HG03103 (cell line): ENCODE results near the gene PTPRM.
"Not testable (repeated sequence)": the region's sequence is repeated elsewhere in the genome, so short reads cannot be mapped to it uniquely, and the experiment has no call there.

Experiments used
- ATAC-seq: cut with Tn5 transposase; IDR thresholded peaks from one replicate; pipeline ENCODE4 v1.9.1; 2021; ENCODE audit warnings: low read depth; ENCODE audit not compliant: unreplicated experiment

PTPRM gene

DNA sequence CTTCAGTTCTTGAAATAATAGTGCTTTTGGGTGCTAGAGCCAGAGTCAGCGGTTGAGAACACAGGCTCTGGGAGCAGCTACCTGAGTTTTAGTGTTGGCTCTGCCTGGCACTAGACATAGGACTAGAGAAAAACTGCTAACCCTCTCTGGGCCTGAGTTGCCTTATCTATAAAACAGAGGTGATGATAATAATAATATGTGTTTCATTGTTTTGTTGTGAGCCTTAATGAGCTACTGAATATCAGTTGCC lies 391.7 kb downstream of the PTPRM start:
- no peak for ATAC-seq

DNA sequence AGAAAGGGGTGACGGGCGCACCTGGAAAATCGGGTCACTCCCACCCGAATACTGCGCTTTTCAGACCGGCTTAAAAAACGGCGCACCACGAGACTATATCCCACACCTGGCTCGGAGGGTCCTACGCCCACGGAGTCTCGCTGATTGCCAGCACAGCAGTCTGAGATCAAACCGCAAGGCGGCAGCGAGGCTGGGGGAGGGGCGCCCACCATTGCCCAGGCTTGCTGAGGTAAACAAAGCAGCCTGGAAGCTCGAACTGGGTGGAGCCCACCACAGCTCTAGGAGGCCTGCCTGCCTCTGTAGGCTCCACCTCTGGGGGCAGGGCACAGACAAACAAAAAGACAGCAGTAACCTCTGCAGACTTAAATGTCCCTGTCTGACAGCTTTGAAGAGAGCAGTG lies 399.6 kb downstream of the PTPRM start:
- not testable (repeated sequence) for ATAC-seq

DNA sequence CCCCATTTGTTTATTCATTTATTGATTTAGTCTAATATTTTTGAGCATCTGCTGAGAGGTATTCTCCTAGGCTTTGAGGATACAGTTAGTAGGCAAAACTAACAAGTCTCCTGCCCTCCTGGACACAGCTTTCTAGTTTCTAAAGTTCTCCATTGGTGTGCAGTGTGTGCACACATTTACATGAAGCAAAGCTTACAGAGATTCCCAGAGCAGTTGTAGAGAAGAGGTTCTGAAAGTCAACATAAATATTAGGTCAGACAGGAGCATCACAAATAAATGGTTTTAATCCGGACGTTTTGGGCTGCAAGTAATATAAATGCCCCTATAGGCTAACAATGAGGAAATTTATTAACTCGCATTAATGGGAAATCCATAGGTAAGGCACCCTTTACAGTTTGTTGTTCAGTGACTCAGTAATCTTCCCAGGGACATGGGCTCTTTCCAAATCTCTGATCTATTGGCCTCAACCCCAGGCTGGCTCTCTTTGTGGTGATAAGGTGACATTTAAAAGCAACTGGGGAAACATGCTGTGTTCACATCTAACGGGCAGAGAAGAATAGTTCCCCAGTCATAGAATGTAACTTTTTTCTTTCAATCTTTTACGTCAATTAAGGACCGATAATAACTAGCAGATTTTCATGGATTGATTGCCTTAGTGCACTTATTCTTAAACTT lies 407.2 kb downstream of the PTPRM start:
- ATAC-seq = no peak

DNA sequence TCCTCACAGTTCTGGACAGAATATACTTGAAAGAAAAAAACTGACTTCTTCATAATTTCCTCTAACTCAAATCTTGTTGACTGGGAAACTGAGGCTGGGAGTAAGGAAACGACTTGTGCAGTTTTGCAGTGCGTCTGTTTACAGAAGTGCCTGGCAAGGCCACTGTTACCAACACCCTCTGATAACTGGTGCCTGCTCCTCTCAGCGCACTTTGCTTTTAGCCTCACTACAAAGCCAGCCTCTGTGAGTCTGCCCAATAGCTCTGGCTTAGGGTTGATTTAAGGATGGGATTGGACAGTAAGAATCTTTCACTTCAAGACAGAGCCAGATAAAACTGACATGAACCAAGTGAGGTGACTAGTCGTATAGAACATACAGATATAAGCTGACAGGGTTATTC lies 410.8 kb downstream of the PTPRM start:
- no peak for ATAC-seq

DNA sequence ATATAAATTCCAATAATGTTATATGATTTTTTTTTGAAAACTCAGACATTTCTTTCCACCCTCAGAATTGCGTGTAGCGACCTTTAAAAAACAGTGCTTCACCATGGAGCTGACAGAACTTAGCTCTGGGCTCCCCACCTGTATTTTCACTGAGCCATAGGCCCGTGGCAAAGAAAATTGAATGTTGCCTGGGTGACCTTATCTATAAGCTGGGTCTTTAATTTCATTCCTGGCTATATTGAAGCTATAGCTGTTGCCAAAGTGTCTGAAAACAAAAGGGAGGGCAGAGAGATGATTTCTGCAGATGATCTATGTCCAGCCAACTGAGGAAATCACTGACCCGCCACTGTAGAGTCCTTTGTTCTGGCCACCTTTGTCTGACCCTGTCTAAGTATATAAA lies 411.7 kb downstream of the PTPRM start:
- ATAC-seq = no peak

DNA sequence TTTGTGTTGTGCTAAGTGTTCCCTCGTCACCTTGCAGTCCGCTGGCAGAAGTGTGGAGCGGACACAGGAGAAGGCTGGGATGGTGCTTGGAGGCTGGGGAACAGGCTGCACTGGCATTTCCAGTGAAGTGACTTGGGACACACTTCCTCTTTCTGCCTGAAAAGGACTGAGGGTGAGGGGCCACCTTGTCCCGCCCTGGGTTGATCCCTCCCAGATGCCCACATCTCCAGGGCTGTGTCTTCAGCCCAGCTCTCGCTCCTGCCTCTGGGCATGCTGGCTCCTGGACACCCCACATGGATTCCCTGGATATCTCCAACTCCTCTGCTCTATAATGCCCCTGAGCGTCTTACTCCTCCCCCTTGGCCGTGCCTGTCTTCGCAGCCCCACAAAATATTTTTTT lies 412.6 kb downstream of the PTPRM start:
- ATAC-seq = no peak

DNA sequence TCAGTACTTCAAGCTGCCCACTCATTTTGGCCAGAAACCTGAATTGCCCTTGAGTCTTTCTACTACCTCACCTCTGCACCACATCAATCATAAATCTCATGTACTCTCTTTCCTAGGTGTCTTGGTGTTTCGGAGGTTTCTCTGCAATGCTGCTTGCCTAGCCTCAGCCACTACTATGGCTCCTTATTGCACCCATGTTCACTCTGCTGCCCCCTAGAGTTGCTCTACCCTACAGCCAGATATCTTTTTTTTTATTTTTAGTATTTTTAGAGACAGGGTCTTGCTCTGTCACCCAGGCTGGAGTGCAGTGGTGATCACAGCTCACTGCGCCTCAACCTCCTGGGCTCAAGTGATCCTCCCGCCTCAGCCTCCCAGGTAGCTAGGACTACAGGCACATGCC lies 413.0 kb downstream of the PTPRM start:
- no peak for ATAC-seq

DNA sequence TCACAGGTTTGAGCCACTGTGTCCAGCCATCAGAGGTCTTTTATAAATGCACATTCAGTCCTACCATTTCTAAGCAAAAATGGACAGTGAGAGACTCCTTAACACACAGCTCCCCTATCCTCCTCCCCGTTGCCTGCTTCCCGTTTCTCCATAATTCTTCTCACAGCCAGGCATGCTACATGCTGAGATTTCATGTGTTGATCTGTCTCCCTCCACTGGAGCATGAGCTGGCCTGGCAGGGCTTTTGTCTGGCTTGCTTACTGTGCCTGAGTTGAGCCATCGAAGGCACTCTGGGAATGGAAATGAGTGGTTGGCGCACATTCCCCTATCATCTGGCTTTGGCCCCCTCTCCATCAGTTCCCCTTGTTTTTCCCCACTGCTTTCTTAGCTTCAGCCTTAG lies 413.5 kb downstream of the PTPRM start:
- ATAC-seq = no peak

DNA sequence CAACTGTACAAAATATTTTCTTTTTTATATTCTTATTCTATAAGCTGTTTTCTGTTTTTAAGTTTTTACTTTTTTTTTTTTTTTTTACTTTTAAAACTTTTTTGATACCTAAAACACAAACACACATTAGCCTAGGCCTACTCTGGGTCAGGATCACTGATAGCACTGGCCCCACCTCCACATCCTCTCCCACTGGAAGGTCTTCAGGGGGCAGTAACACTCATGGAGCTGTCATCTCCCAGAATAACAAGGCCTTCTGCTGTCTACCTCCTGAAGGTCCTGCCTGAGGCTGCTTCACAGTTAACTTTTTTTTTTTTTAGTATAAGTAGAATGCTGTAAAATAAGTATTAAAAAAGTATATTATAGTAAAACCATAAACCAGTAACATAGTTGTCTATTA lies 415.1 kb downstream of the PTPRM start:
- ATAC-seq = no peak

DNA sequence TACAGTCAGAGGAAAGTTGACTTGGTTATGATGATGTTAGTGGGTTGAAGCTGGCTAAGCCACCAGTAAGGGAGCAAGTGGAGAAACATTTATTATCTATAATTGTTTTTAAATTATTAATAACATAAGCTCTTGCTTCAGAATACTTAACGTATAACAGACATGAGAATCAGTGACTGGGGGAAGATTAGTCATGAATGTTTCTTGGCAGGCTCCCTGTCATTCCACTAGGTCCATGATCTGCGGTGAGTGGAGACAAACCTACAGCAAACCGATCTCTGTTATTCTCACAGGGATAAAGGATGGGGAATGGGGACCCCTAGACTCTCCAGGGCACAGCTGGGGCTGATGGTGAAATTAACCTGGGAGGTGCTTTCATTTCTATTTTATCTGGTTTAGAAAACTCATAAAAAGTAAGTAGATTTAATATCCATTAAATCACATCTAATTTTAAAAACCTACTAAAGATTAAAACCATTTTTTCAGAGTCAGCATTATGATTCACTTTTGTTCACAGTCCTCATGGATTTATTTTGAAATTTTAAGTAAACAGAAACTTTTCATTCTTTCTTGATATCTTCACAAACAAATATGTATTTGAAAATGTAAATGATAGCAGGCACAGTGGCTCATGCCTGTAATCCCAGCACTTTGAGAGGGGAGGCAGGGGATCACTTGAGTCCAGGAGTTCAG lies 420.3 kb downstream of the PTPRM start:
- no peak for ATAC-seq

DNA sequence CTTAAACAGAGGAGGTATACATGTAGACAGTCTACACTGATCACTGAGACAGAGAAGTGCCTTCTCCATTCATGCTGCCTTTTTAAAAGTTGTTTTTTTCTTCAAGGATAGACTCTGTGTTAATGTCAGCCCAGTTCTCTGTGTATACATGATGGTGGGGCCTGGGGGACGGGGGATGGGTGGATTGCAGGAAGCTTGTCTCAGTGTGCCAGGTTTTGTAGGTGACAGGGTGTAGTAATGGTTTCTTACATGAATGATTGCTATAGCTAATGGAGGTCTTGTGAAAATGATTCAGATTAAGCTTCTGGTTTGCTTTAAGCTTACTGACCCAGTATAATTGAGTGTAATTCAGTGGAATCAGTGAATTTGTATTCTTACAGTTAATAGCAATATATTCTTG lies 423.6 kb downstream of the PTPRM start:
- no peak for ATAC-seq

DNA sequence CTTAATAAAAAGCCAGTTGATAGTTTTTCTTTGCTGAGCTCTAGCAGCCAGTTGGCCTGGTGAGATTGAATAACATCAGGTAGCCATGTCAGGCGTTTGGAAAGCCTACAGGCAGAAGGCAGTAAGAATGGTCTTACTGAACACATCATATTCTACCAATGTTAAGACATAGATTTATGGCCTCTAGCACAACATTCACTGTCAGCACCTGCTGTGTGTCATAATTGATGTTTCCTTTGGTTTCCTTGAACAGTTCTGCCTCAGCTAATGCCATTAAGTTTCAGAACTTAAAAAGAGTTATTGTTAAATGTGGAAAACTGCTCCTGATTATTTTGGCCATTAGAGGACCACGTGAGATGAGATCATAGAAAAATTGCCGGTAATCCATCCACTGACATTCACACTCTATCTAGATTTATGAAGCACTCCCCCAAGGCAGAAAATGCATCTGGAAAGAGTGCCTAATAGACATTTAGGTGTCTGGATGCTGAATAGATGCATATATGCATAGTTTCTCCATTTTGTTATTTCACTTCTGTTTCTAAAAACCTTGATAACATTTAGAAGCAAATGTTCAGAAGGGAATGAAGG lies 434.7 kb downstream of the PTPRM start:
- no peak for ATAC-seq

DNA sequence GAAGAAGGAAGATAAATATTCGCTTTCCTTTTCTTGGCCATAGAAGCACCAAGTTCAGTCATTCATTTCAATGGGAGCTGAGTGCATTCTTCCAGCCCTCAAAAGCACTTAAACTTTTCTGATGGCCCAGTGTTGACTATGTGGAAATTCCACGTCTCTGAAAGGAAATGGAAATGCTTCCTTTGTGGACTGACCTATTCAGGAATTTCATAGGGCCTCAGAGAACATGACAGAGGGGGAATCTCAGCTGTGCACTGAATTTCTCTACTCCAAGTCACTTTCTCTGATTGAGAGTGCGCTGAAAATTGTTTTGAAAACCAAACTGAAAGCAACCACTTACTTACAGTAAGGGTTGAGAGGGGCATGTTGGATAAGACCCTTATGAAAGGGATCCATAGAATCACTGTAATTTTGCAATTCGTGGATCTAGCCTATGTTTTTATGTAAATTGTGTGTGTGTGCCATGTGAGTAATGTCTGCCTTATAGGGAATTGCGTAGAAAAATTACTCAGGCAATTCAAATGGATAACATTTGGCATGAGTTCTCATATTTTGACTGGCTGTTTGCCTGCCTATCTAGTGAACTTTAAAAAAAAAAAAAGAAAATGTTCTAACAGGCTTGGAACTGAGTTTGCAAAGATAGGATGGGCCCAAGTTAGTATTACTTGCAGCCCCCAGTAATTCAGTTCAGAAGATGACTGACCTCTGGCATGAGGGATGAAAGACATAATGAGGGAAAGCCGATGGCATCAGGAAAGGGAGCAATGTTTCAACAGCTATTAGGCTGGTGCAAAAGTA lies 437.0 kb downstream of the PTPRM start:
- ATAC-seq = no peak

DNA sequence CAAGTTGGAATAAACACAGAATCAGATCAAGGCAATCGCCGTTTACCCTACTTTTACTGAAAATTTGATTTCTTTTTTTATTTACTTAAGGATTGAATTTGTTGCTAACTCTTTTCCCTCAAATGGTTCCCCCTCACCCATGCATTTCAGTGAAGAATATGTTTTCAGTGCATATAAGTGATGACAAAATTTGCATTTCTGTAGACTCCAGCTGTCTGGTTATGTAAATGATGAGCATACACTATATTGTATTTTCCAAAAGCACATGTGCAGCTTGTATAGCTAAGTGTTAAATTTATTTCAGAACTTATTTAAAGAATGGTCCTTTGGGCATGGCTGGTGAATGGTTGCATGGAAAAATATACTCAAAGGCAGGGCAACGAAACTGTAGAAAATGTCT lies 437.7 kb downstream of the PTPRM start:
- no peak for ATAC-seq

DNA sequence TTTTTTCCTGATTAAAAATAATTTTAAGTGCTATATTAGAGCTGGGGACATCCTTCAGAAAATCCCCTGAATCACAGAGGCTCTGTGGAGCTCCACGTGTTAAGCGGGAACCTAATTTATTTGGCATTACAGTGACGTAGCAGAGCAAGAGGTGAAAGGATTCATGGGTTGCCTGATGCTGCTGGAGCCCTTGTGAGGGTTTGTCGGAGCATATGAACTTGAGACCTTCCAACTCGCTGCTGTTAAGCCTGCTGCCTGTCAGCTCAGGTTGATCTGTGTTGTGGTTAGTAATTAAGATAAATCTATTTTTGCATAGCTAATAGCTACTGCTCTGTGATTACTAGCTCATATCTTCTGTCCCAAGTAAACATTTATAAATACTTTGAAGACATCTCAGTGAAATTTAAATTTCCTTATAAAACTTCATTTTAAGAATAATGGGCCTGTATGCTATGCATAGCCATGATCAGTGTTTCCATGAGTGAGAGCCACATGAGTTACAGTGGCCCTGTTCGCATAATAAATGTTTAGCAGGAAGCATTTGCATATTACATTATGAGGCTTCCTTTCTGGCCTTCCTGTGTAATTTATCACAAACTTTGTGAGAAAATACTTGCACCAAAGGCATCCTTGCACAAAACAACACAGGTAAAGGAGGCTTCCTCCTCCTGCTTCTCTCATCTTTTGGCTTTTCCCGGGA lies 438.9 kb downstream of the PTPRM start:
- no peak for ATAC-seq

DNA sequence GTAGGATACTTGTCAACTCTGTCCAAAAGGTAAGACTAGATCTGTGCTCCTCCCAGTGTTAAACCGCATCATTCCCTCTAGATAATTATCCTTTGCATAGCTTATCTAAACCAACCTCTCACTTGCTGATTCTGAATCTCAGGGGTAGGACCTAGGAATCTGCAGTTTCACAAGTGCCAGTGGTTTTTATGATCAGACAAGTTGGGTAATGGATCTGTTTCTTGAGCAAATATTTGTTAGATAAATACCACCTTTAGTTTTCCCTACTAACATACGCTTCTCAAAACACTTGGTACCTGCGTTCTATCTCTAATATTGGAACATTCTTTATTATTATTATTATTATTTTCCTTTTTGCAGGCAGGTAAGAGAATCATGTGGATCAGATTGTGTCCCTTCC lies 439.9 kb downstream of the PTPRM start:
- no peak for ATAC-seq

DNA sequence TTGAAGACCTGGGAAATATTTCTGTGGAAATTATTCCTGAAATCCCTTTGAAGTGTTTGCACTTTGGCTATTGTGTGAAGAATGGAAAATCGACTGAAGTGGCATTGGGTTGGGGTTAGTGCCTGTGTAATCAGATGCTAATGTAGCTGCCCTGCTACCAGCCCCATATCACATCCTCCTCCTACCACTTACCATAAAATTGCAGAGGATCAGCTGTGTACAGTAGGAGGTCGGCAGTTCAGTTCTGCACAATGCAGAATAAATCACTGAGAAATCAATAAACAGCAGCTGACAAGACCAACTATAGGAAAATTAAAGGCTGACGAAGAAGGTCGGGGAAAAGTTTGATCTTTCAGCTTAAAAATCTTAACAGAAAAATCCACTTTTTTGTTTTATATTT lies 440.9 kb downstream of the PTPRM start:
- no peak for ATAC-seq

DNA sequence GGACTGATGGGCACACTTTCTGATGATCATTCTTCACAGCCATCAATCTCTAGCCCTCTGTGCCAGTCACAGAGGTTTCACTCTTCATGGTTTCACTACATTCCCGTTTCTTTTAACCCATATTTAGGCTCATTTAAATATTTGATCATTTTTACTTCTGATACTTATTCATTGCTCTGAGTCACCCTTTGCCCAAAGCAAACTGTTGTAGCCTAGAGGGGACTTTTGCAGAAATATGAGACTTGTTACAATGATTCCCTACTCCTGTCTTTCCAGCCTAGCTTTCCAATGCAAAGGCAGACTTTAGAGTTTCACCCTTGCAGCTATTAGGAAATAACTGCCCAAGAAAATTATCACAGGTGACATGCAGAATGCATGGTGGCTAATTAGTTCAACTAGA lies 444.2 kb downstream of the PTPRM start:
- no peak for ATAC-seq

DNA sequence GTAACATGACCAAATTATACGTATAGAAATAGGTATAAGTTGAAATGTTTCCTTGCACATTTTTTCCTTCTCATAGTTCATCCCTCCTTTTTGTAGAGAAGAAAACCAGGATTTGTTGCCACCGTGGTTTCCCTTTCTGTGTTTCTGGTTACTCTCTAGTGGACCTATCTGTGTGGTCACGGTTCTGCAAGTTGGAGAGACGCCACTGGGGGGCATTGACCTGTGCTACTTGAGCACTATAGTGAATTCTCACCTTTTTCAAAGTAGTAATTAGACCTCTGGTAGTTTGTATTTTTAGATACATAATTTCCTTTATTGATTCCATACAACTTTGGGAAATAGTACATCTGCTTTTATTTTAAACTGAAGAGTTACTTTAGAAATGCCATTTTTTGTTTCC lies 444.8 kb downstream of the PTPRM start:
- ATAC-seq = no peak

DNA sequence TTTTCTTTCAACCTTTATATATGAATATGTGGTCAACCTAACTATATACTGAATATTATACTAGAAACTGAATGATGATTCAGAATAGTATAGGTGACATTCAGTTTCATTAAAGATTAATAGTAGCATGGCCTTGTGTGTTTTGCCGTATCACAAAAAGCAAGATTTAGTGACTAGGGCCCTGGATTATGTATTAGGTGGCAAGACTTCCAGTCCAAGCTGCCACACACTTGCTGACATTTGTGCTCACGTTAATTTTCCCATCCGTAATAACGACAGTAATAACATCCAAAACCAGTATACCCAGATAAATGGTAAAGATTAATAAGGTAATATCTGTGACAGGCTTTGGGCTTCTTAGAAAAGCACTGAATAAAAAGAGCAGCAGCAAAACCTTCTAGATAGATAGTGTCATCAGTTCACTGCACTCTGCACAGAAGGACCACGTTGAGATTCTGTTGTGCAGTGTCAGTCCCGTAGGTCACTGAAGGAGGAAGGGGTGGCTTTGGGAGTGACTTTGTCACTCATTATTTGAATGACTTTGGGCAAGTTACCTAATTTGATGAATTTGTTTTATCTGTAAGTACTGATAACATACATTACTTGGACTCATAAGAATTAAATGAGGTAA lies 451.7 kb downstream of the PTPRM start:
- ATAC-seq = no peak

DNA sequence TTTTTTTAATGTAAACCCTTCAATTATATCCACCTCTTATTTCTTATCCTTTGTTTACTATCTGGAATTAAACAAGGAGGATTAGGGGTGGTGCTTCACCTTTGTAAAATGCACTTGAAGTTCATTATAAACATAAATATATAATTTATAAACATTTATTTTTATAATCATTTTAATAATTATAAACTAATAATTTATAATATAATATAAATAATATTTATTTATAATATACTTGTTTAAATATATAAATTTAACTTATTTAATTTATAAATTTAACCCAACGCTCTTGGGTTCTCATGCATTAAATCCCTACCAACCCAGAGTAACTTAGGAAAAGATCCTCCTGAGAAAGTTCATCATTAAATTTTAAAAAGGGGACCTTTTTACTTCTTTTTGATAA lies 452.5 kb downstream of the PTPRM start:
- no peak for ATAC-seq
